ENCODE results near the gene AMMECR1.
"Not testable (repeated sequence)": the region's sequence is repeated elsewhere in the genome, so short reads cannot be mapped to it uniquely, and the experiment has no call there.

The AMMECR1 gene

GRCh38 chrX:110317820-110318663 is at the start of gene AMMECR1:
TSS of gene AMMECR1 (minus strand) at chrX:110318085. CDS start at chrX:110318071, 14 bp downstream.
- peak; percentile 56 for DNase-seq (ENCODE audit: low read depth, low spot score)

GRCh38 chrX:110363244-110363643 is 45.4 kb upstream of the AMMECR1 start:
- no peak for DNase-seq (ENCODE audit: low read depth, low spot score)

- no peak for DNase-seq (ENCODE audit: low read depth, low spot score)
These were observed 41.4 kb upstream of the AMMECR1 start for GRCh38 chrX:110359273-110359672.

- DNase-seq (ENCODE audit: low read depth, low spot score): no peak
These were observed 40.7 kb upstream of the AMMECR1 start, which contains the start of gene RTL9 for GRCh38 chrX:110358548-110358947. TSS of gene RTL9 (plus strand) at chrX:110358848. CDS start at chrX:110450618, 91,770 bp downstream.

GRCh38 chrX:110346681-110347080 is 28.8 kb upstream of the AMMECR1 start:
- no peak for DNase-seq (ENCODE audit: low read depth, low spot score)

- no peak for DNase-seq (ENCODE audit: low read depth, low spot score)
These were observed 23.5 kb upstream of the AMMECR1 start for GRCh38 chrX:110341189-110342035.

- no peak for DNase-seq (ENCODE audit: low read depth, low spot score)
These were observed 21.1 kb upstream of the AMMECR1 start for GRCh38 chrX:110338935-110339334.

GRCh38 chrX:110333458-110333857 is 15.6 kb upstream of the AMMECR1 start:
- not testable (repeated sequence) for DNase-seq (ENCODE audit: low read depth, low spot score)

GRCh38 chrX:110331444-110332030 is 13.7 kb upstream of the AMMECR1 start:
- DNase-seq (ENCODE audit: low read depth, low spot score): no peak

GRCh38 chrX:110328613-110329012 is 10.7 kb upstream of the AMMECR1 start:
- DNase-seq (ENCODE audit: low read depth, low spot score): not testable (repeated sequence)

- no peak for DNase-seq (ENCODE audit: low read depth, low spot score)
These were observed 9.5 kb upstream of the AMMECR1 start for GRCh38 chrX:110327336-110327735.

GRCh38 chrX:110326712-110327111 is 8.8 kb upstream of the AMMECR1 start:
- DNase-seq (ENCODE audit: low read depth, low spot score): no peak

- no peak for DNase-seq (ENCODE audit: low read depth, low spot score)
These were observed 4.7 kb upstream of the AMMECR1 start for GRCh38 chrX:110322603-110323002.

- DNase-seq (ENCODE audit: low read depth, low spot score): no peak
These were observed 3.8 kb upstream of the AMMECR1 start for GRCh38 chrX:110321670-110322069.

GRCh38 chrX:110321081-110321480 is 3.2 kb upstream of the AMMECR1 start:
- DNase-seq (ENCODE audit: low read depth, low spot score): no peak

- DNase-seq (ENCODE audit: low read depth, low spot score): no peak
These were observed 2.6 kb upstream of the AMMECR1 start for GRCh38 chrX:110320381-110320987.

- DNase-seq (ENCODE audit: low read depth, low spot score): no peak
These were observed 731 bp upstream of the AMMECR1 start for GRCh38 chrX:110318664-110318968.

- DNase-seq (ENCODE audit: low read depth, low spot score): no peak
These were observed 645 bp downstream of the AMMECR1 start for GRCh38 chrX:110317061-110317819.

GRCh38 chrX:110316351-110317060 is 1.4 kb downstream of the AMMECR1 start:
- no peak for DNase-seq (ENCODE audit: low read depth, low spot score)

- DNase-seq (ENCODE audit: low read depth, low spot score): no peak
These were observed 2.3 kb downstream of the AMMECR1 start for GRCh38 chrX:110315551-110315950.
